GM18520 (cell line): ENCODE results near the gene AKAP7.

Source experiments
- ATAC-seq: cut with Tn5 transposase; IDR thresholded peaks from one replicate; pipeline ENCODE4 v1.9.1; 2021; ENCODE audit not compliant: unreplicated experiment

Gene AKAP7

GRCh38 chr6:131132360-131132759, 2.9 kb upstream of the AKAP7 start:
- ATAC-seq: no peak

- ATAC-seq: no peak
Measured at GRCh38 chr6:131134220-131134979, 867 bp upstream of the AKAP7 start.

GRCh38 chr6:131134980-131135243, 355 bp upstream of the AKAP7 start:
- ATAC-seq: no peak

GRCh38 chr6:131136021-131136786, 937 bp downstream of the AKAP7 start:
- no peak for ATAC-seq

- ATAC-seq: no peak
Measured at GRCh38 chr6:131139599-131139998, 4.3 kb downstream of the AKAP7 start.

GRCh38 chr6:131143319-131143718, 8.1 kb downstream of the AKAP7 start:
- ATAC-seq: no peak

- ATAC-seq: no peak
Measured at GRCh38 chr6:131146865-131147264, 11.6 kb downstream of the AKAP7 start.

- ATAC-seq: no peak
Measured at GRCh38 chr6:131156411-131156810, 21.1 kb downstream of the AKAP7 start.

GRCh38 chr6:131159578-131159977, 24.3 kb downstream of the AKAP7 start:
- no peak for ATAC-seq

- ATAC-seq: no peak
Measured at GRCh38 chr6:131160254-131160758, 25.0 kb downstream of the AKAP7 start.

GRCh38 chr6:131161987-131162386, 26.7 kb downstream of the AKAP7 start:
- no peak for ATAC-seq

- ATAC-seq: no peak
Measured at GRCh38 chr6:131163886-131164285, 28.6 kb downstream of the AKAP7 start.

GRCh38 chr6:131164506-131164905, 29.2 kb downstream of the AKAP7 start:
- no peak for ATAC-seq

GRCh38 chr6:131167773-131168172, 32.5 kb downstream of the AKAP7 start:
- ATAC-seq: no peak

- ATAC-seq: no peak
Measured at GRCh38 chr6:131169613-131170012, 34.3 kb downstream of the AKAP7 start.

GRCh38 chr6:131172222-131172621, 37.0 kb downstream of the AKAP7 start:
- ATAC-seq: no peak

GRCh38 chr6:131173680-131174079, 38.4 kb downstream of the AKAP7 start:
- no peak for ATAC-seq

GRCh38 chr6:131175564-131175963, 40.3 kb downstream of the AKAP7 start:
- ATAC-seq: no peak

GRCh38 chr6:131177996-131178395, 42.7 kb downstream of the AKAP7 start:
- no peak for ATAC-seq

GRCh38 chr6:131182991-131183425, 47.7 kb downstream of the AKAP7 start:
- ATAC-seq: no peak

GRCh38 chr6:131183427-131184095, 48.3 kb downstream of the AKAP7 start:
- no peak for ATAC-seq

- no peak for ATAC-seq
Measured at GRCh38 chr6:131191590-131191989, 56.3 kb downstream of the AKAP7 start.
